ENCODE data around the gene FGD4.
"Not testable (repeated sequence)": the region's sequence is repeated elsewhere in the genome, so short reads cannot be mapped to it uniquely, and the experiment has no call there.

FGD4 gene

GRCh38 chr12:32499048-32499447 lies 99.7 kb downstream of the FGD4 start:
- no peak for DNase-seq

GRCh38 chr12:32501835-32502333 lies 102.5 kb downstream of the FGD4 start:
- no peak for DNase-seq

- no peak for DNase-seq
Measured at GRCh38 chr12:32502693-32503502, 103.5 kb downstream of the FGD4 start.

GRCh38 chr12:32503730-32504129 lies 104.4 kb downstream of the FGD4 start:
- no peak for DNase-seq

GRCh38 chr12:32504591-32504990 lies 105.2 kb downstream of the FGD4 start:
- no peak for DNase-seq

- DNase-seq: no peak
Measured at GRCh38 chr12:32505067-32505945, 105.9 kb downstream of the FGD4 start.

- not testable (repeated sequence) for DNase-seq
Measured at GRCh38 chr12:32507096-32507941, 108.0 kb downstream of the FGD4 start.

- DNase-seq: no peak
Measured at GRCh38 chr12:32507942-32508320, 108.6 kb downstream of the FGD4 start.

- DNase-seq: no peak
Measured at GRCh38 chr12:32508626-32509025, 109.3 kb downstream of the FGD4 start.

- no peak for DNase-seq
Measured at GRCh38 chr12:32509328-32510091, 110.2 kb downstream of the FGD4 start.

GRCh38 chr12:32511976-32512375 lies 112.6 kb downstream of the FGD4 start:
- DNase-seq: not testable (repeated sequence)

- DNase-seq: no peak
Measured at GRCh38 chr12:32512379-32512778, 113.0 kb downstream of the FGD4 start.

- no peak for DNase-seq
Measured at GRCh38 chr12:32512910-32513309, 113.6 kb downstream of the FGD4 start.

- no peak for DNase-seq
Measured at GRCh38 chr12:32515137-32515873, 115.9 kb downstream of the FGD4 start.

- no peak for DNase-seq
Measured at GRCh38 chr12:32516230-32516629, 116.9 kb downstream of the FGD4 start.

GRCh38 chr12:32517966-32518365 lies 118.6 kb downstream of the FGD4 start:
- DNase-seq: no peak

- DNase-seq: no peak
Measured at GRCh38 chr12:32519047-32519446, 119.7 kb downstream of the FGD4 start.

- no peak for DNase-seq
Measured at GRCh38 chr12:32522331-32523221, 123.2 kb downstream of the FGD4 start.

- DNase-seq: not testable (repeated sequence)
Measured at GRCh38 chr12:32525802-32526201, 126.4 kb downstream of the FGD4 start.

GRCh38 chr12:32526343-32526742 lies 127.0 kb downstream of the FGD4 start:
- DNase-seq: not testable (repeated sequence)

Measured in CD4-positive, alpha-beta T cell treated with Interferon gamma for 1 hour (primary cell).